NCI-H2196 treated with DMSO at 0.1 percent for 48 hours (cell line): ENCODE measurements around the gene CFAP298.
"Not testable (repeated sequence)": the region's sequence is repeated elsewhere in the genome, so short reads cannot be mapped to it uniquely, and the experiment has no call there.

Experiments
- DNase-seq: peaks from one replicate; lab custom pipeline; 2025; ENCODE audit not compliant: unreplicated experiment; lab: John Stamatoyannopoulos, UW

The CFAP298 gene

GRCh38 chr21:32569261-32570230, 42.6 kb downstream of the CFAP298 start:
- peak; percentile 68 for DNase-seq

GRCh38 chr21:32567626-32568025, 44.6 kb downstream of the CFAP298 start:
- no peak for DNase-seq

GRCh38 chr21:32566741-32567389, 45.3 kb downstream of the CFAP298 start:
- no peak for DNase-seq

GRCh38 chr21:32565856-32566465, 46.2 kb downstream of the CFAP298 start:
- no peak for DNase-seq

DNA sequence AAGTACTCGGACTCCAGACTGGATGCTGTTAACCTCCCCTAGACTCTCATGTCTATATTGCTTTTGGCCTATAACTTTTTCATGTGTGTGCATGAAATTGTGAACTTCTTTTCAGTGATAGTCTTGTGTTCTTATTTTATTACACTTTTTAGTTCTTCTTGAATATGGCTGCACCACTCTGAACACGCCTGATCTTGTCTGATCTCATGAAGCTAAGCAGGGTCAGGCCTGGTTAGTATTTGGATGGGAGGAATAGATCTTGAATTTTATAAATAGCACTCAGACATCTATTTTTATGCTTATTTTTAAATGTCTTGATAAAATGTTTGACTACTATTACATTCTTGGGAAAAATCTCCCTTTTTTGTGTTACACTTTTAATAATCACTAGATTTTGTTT, 49.3 kb downstream of the CFAP298 start:
- no peak for DNase-seq

GRCh38 chr21:32562426-32562825, 49.8 kb downstream of the CFAP298 start:
- DNase-seq: no peak

DNA sequence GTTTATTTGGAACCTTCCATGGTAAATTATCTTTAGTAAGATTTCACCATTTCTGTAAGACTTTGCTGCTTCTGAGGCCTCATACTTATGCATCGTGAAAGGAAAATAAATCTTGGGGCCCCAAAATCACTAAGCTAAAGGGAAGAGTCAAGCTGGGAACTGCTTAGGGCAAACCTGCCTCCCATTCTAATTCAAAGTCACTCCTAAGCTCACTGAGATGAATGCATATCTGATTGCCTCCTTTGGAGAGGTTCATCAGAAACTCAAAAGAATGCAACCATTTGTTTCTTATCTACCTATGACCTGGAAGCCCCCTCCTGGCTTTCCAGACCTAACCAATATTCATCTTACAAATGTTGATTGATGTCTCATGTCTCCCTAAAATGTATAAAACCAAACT, 50.7 kb downstream of the CFAP298 start:
- not testable (repeated sequence) for DNase-seq

- DNase-seq: no peak
These were observed 51.3 kb downstream of the CFAP298 start for GRCh38 chr21:32560896-32561295.

DNA sequence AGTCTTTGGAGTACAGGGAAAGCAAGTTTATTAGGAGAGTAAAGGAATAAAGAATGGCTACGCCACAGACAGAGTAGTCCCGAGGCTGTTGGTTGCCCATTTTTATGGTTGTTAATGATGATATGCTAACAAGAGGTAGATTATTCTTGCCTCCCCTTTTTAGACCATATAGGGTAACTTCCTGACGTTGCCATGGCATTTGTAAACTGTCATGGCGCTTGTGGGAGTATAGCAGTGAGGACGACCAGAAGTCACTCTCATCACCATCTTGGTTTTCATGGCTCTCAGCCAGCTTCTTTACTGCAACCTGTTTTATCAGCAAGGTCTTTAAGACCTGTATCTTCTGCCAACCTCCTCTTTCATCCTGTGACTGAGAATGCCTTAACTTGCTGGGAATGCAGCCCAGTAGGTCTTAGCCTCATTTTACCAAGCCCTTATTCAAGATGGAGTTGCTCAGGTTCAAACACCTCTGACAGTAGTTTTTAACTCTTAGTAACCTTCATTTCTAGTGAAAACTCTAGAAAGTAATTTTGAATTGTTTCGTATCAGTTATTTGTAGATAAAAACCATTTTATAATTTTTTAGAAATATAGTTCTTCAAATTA, 53.1 kb downstream of the CFAP298 start:
- DNase-seq: no peak

GRCh38 chr21:32558106-32558505, 54.1 kb downstream of the CFAP298 start:
- no peak for DNase-seq

DNA sequence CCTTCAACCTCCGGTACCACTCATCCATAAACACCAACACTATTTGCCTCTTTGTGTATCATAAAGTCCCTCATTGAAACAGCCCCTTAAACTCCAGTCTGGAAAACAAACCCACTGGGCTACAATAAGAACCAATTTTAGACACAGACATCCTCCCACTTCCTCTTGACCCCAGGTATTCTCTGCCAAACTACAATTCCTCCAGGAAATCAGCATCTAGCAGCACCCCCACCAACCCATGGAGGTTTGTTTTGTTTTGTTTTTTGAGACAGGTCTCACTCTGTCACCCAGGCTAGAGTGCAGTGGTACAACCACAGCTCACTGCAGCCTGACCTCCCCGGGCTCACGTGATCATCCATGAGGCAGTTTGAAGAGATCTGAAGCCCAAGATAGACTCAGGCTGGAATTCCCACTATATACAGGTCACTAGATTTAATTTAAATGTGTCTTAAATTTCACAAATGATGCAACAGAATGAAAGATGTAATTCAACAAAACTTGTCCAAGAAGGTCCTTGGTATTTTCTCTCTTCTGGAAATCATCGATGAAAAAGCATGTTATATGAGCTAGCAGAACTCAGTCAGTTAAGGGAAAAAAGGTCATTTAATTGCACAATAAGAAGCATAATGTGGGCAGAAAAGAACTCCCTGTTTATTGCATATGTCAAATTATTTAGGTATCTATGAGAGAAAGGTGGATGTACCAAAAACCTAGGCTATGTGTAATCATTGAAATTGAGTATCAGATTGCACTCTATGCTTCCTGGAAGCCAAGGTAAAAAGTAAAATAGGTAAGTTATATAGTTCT, 57.1 kb downstream of the CFAP298 start:
- no peak for DNase-seq

GRCh38 chr21:32549886-32550285, 62.3 kb downstream of the CFAP298 start:
- DNase-seq: no peak

DNA sequence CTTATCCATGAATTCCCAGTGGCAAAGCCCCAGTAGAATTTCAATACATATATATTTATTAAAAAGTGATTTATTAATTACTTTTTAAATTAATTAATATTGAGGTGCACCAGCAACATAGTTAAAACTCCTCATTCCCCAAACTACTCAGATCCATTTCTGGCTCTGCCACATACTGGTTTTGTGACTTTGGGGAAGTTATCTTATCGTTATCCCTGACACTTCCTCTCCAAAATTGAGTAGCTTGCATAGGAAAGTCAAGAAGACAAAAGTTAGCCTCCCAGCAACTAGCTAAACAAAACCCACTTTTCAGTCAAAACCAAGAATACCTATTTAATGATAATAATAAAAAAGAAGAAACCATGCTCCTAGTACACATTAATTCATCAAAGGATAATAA, 62.7 kb downstream of the CFAP298 start:
- no peak for DNase-seq
